GM12875 (cell line): ENCODE measurements around the gene FKBP5.

Source experiments
- H3K4me3 ChIP-seq: one replicate; pipeline ENCODE4 v1.5.1; 2011; ENCODE audit warnings: low read depth, low read length, control low read depth
- CTCF ChIP-seq: IDR thresholded peaks from 2 replicates; pipeline ENCODE4 v1.5.1; 2011; ENCODE audit warnings: low read depth, mild to moderate bottlenecking, control low read depth, inconsistent platforms, low read length, moderate library complexity, borderline replicate concordance; ENCODE audit not compliant: insufficient read depth

FKBP5 gene

GRCh38 chr6:35731736-35732532, 43.2 kb upstream of the FKBP5 start:
- H3K4me3 ChIP-seq, result peak overlapping the region; percentile 56
- TF ChIP-seq CTCF, result no peak

DNA sequence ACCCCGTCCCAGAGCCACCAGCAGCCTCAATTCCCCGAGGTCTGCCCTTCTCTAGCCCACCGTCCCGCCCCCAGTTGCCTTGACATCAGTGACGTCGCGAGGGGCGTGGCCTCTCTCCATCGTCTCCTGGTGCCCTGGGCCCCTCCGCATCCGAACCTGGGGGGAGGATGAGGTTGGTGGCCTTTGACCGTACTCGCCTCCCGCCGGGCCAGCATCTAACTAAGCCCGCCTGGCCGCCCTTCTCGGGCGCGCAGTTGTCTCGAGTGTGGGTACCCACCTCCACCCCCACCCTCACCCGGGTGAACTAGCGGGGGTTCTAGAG, 42.7 kb upstream of the FKBP5 start:
- no peak for TF ChIP-seq CTCF
- peak overlapping the region; percentile 56 for H3K4me3 ChIP-seq

GRCh38 chr6:35730745-35731413, 42.2 kb upstream of the FKBP5 start:
- TF ChIP-seq CTCF, result no peak
- peak overlapping the region; percentile 11 for H3K4me3 ChIP-seq

DNA sequence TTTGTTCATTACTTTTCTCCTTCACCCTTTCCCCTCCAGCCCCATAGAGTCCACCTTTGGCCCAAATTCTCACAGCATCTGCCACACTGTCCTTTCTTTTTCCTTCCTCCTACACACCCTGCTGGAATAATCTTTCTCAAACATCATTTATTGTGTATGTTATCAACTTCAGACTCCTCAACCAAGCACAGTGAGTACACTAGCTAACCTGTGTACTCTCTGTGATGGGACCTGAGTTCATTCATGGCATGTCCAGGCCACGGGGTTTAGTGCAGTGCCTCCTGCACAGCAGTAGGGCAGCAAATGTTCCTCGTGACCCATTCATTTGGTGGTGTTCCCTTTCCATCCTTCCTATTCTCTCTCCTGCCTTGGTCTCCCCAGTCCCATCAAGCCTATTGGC, 41.0 kb upstream of the FKBP5 start:
- TF ChIP-seq CTCF, result no peak
- H3K4me3 ChIP-seq, result no peak overlapping the region

GRCh38 chr6:35728683-35729678, 40.3 kb upstream of the FKBP5 start:
- H3K4me3 ChIP-seq, result no peak overlapping the region
- TF ChIP-seq CTCF, result no peak

DNA sequence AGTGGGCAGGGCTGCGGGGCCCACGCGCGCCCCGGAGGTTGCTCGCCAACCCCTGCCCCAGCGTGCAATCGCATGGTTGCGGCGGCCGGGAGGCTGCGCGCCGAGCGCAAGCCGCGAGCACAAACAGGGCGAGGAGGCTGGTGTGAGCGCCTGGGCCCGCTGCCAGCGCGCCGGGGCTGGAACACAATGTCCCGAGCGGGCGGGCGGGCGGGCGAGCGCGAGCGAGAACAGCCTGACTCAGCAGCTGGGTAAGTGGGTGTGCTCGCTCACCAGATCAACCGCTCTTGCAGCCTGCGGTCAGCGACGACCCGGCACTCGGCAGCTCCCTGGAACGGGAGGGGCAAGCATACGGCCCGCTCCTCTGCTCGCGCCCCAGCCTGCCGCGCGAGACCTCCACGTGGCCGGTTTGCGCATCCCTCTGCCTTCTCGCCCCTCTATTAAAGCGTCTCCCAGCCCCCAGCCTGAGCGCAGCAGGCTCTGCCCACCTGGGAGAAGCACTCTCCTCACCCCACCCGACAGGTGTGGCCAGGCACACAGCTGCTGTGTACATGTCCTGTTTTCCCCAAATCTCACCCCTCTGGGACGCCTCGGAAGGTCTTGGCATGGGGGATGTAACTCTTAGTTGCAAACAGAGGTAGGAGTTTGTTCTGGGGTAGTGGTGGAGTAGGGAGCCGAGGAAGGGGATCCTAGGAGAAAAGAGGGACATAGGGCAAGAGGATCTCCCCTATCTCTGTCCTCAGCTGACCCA, 39.4 kb upstream of the FKBP5 start:
- TF ChIP-seq CTCF, result no peak
- H3K4me3 ChIP-seq, result peak overlapping the region; percentile 26
